CD4-positive, alpha-beta memory T cell (primary cell): Measurements from ENCODE around the gene DCST2. TPM values are rescaled to one million over a fixed set of nuclear protein-coding genes. Genes with fewer than 3 reads are reported as not detected.

Experiments used
- CTCF ChIA-PET: fragments of 350-600 bp; sonication (Branson Sonifier 250); formaldehyde crosslinking; loops from one replicate; lab custom pipeline; 2021; ENCODE audit warnings: inconsistent platforms; ENCODE audit not compliant: partially characterized antibody; lab: Charles Lee
- POLR2A ChIA-PET: fragments of 350-600 bp; sonication (Branson Sonifier 250); formaldehyde crosslinking; loops from one replicate; lab custom pipeline; 2021; ENCODE audit not compliant: partially characterized antibody; lab: Charles Lee
- DNase-seq, 5 donors: peaks; one replicate each; pipeline versions ENCODE4 v3.0.0 to v3.0.0-alpha.2; 2020 to 2022; ENCODE audit warnings: mixed read lengths in 1 of 5
- H3K27ac ChIP-seq: one replicate; pipeline ENCODE4 v1.7.0; 2013; ENCODE audit warnings: low read depth, low read length
- H3K27me3 ChIP-seq: 2 replicates; pipeline ENCODE4 v1.7.0; 2013; ENCODE audit warnings: mild to moderate bottlenecking, low read length, moderate library complexity; ENCODE audit not compliant: insufficient read depth
- H3K36me3 ChIP-seq: 2 replicates; pipeline ENCODE4 v1.7.0; 2013; ENCODE audit warnings: mild to moderate bottlenecking, low read length, moderate library complexity; ENCODE audit not compliant: insufficient read depth
- H3K4me1 ChIP-seq: 2 replicates; pipeline ENCODE4 v1.7.0; 2013; ENCODE audit warnings: mild to moderate bottlenecking, low read length, moderate library complexity; ENCODE audit not compliant: insufficient read depth
- H3K4me3 ChIP-seq, 2 donors: one replicate each; pipeline ENCODE4 v1.7.0; 2013; ENCODE audit warnings: low read length in 2 of 2, mild to moderate bottlenecking in 1 of 2
- H3K9me3 ChIP-seq, 2 donors: one replicate each; pipeline ENCODE4 v1.7.0; 2013; ENCODE audit warnings: low read length in 2 of 2, control low read depth in 1 of 2; ENCODE audit not compliant: control insufficient read depth in 1 of 2
- H3K27ac Mint-ChIP-seq, 7 donors: one replicate each; pipeline ENCODE4 v1.8.0; 2020 to 2021; ENCODE audit warnings: mixed read lengths in 7 of 7, mild to moderate bottlenecking in 6 of 7, inconsistent platforms in 3 of 7, moderate library complexity in 3 of 7
- H3K27me3 Mint-ChIP-seq, 2 donors: one replicate each; pipeline ENCODE4 v1.8.0; 2020 to 2021; ENCODE audit warnings: mixed read lengths in 2 of 2
- H3K36me3 Mint-ChIP-seq, 2 donors: one replicate each; pipeline ENCODE4 v1.8.0; 2020 to 2021; ENCODE audit warnings: mixed read lengths in 2 of 2, inconsistent platforms in 1 of 2, mild to moderate bottlenecking in 1 of 2
- H3K4me1 Mint-ChIP-seq, 4 donors: one replicate each; pipeline ENCODE4 v1.8.0; 2020 to 2021; ENCODE audit warnings: mixed read lengths in 4 of 4, mild to moderate bottlenecking in 1 of 4
- H3K4me3 Mint-ChIP-seq, 8 donors: one replicate each; pipeline ENCODE4 v1.8.0; 2020 to 2021; ENCODE audit warnings: mixed read lengths in 8 of 8, mild to moderate bottlenecking in 7 of 8, moderate library complexity in 6 of 8, inconsistent platforms in 3 of 8
- H3K9me3 Mint-ChIP-seq, 8 donors: one replicate each; pipeline ENCODE4 v1.8.0; 2020 to 2021; ENCODE audit warnings: mixed read lengths in 8 of 8, mild to moderate bottlenecking in 5 of 8, inconsistent platforms in 3 of 8, moderate library complexity in 1 of 8
- intact Hi-C: fragments of 100-400 bp; cut with micrococcal nuclease; formaldehyde crosslinking; loops from one replicate; pipeline ENCODE4 v1.15.1; 2023
- polyA plus RNA-seq, 2 donors: library from polyadenylated mRNA; unstranded; fragments of 300-500 nt; fragmentation: Illumina TruSeq; gene quantifications; one replicate each; pipeline ENCODE4 v1.2.3, GENCODE V29; 2021
- total RNA-seq, 2 experiments: library from RNA; stranded (reverse); gene quantifications; one replicate each; pipeline ENCODE4 v1.2.3, GENCODE V29; 2021

DCST2 gene
- total and polyA plus RNA-seq, 4 experiments from 2014 or later, result 4.0 to 4.1 TPM; not detected in 2

GRCh38 chr1:154974808-154975408, 58.7 kb downstream of the DCST2 start:
- peaks cover 18 to 33% (median 24%) of the 10 kb centered on the region in 4 donors for H3K4me1 Mint-ChIP-seq
- Histone ChIP-seq H3K4me1 (peaks cover 45% of the 10 kb centered on the region), H3K4me3 (peak overlapping the region; percentile 67 to 100)

GRCh38 chr1:154974102-154974807, 59.3 kb downstream of the DCST2 start, which contains the start of gene CKS1B:
Gene CKS1B (plus strand): TSS chr1:154974681. CDS start chr1:154974746, 65 bp downstream.
- H3K27ac Mint-ChIP-seq, result no peak within 1 kb of the TSS
- Histone ChIP-seq H3K36me3 (peaks cover 6% of the 10 kb centered on the region), H3K9me3 (no peaks in the 10 kb centered on the region), H3K27me3 (no peaks in the 10 kb centered on the region), H3K4me3 (peak within 1 kb of the TSS; percentile 67 to 100), H3K4me1 (peaks cover 45% of the 10 kb centered on the region), H3K27ac (peak within 1 kb of the TSS; percentile 95)
- H3K4me1 Mint-ChIP-seq, result peaks cover 22 to 38% (median 26%) of the 10 kb centered on the region in 4 donors
- H3K36me3 Mint-ChIP-seq, result peaks cover 4 to 12% of the 10 kb centered on the region in 2 donors
- no peak within 1 kb of the TSS for H3K4me3 Mint-ChIP-seq
- H3K9me3 Mint-ChIP-seq, result no peaks in the 10 kb centered on the region
- intact Hi-C loops, result loop anchor here (1.0 to 2.0 kb wide), 6 partner anchors 9 to 77 kb away; partner anchors contain the start of genes ADAM15, FLAD1, PMVK and PYGO2
- DNase-seq, result peak; percentile 99
- ChIA-PET CTCF (interaction anchor here (0.7 to 16.3 kb wide), 11 partner anchors 9 to 1009 kb away, joined by 3 to 226 read pairs (median 7); partner anchors contain the start of genes FLAD1, LENEP, PBXIP1 and PYGO2), POLR2A (interaction anchor here (1.0 to 41.7 kb wide), 10 partner anchors 8 to 794 kb away, joined by 3 to 1543 read pairs (median 22); partner anchors contain the start of genes ADAM15, FLAD1, LENEP and PBXIP1)
- H3K27me3 Mint-ChIP-seq, result no peaks in the 10 kb centered on the region

More at GRCh38 chr1:154974808-154975408, 58.7 kb downstream of the DCST2 start:
- Histone ChIP-seq H3K27ac (peak overlapping the region; percentile 95), H3K9me3 (no peaks in the 10 kb centered on the region), H3K27me3 (no peaks in the 10 kb centered on the region), H3K36me3 (no peaks in the 10 kb centered on the region)
- DNase-seq, result peak in 4 of 5 donors; percentile 96 to 97 (median 97)
- ChIA-PET POLR2A (interaction anchor here (1.0 to 41.7 kb wide), 11 partner anchors 9 to 795 kb away, joined by 3 to 1543 read pairs (median 9); partner anchors contain the start of genes ADAM15, FLAD1, LENEP and PBXIP1), CTCF (interaction anchor here (1.3 to 16.3 kb wide), 7 partner anchors 11 to 42 kb away, joined by 4 to 226 read pairs (median 23); partner anchors contain the start of genes PBXIP1 and PYGO2)
- H3K9me3 Mint-ChIP-seq, result no peaks in the 10 kb centered on the region
- H3K27ac Mint-ChIP-seq, result no peak overlapping the region
- intact Hi-C loops, result loop anchor here (1.0 to 2.0 kb wide), 6 partner anchors 8 to 76 kb away; partner anchors contain the start of genes ADAM15, FLAD1, PMVK and PYGO2
- H3K27me3 Mint-ChIP-seq, result no peaks in the 10 kb centered on the region
- H3K36me3 Mint-ChIP-seq, result peaks cover 4 to 11% of the 10 kb centered on the region in 2 donors
- H3K4me3 Mint-ChIP-seq, result no peak overlapping the region

GRCh38 chr1:154973344-154974101, 60.1 kb downstream of the DCST2 start:
- Mint-ChIP-seq H3K9me3 (no peaks in the 10 kb centered on the region), H3K27me3 (no peaks in the 10 kb centered on the region), H3K4me3 (no peak overlapping the region), H3K27ac (no peak overlapping the region), H3K4me1 (peaks cover 22 to 43% (median 27%) of the 10 kb centered on the region in 4 donors), H3K36me3 (peaks cover 4 to 19% of the 10 kb centered on the region in 2 donors)
- Histone ChIP-seq H3K27ac (peak overlapping the region; percentile 95), H3K36me3 (peaks cover 10% of the 10 kb centered on the region), H3K4me3 (peak overlapping the region; percentile 67 to 83), H3K27me3 (no peaks in the 10 kb centered on the region), H3K9me3 (no peaks in the 10 kb centered on the region), H3K4me1 (peaks cover 45% of the 10 kb centered on the region)
- DNase-seq, result peak; percentile 83 to 96 (median 85)
- intact Hi-C loops, result loop anchor here (1.0 to 2.0 kb wide), 7 partner anchors 10 to 77 kb away; partner anchors contain the start of genes ADAM15, FLAD1, PMVK and PYGO2
- CTCF ChIA-PET, result interaction anchor here (0.7 to 16.3 kb wide), 9 partner anchors 9 to 1008 kb away, joined by 3 to 226 read pairs (median 17); partner anchors contain the start of genes FLAD1, LENEP, PBXIP1 and PYGO2
- POLR2A ChIA-PET, result interaction anchor here (0.6 to 41.7 kb wide), 9 partner anchors 8 to 793 kb away, joined by 3 to 1543 read pairs (median 36); partner anchors contain the start of genes FLAD1, LENEP, PBXIP1 and PMVK

GRCh38 chr1:154972517-154973343, 60.9 kb downstream of the DCST2 start:
- Mint-ChIP-seq H3K27me3 (no peaks in the 10 kb centered on the region), H3K36me3 (peaks cover 8 to 27% of the 10 kb centered on the region in 2 donors), H3K27ac (peak overlapping the region in 1 of 7 donors; percentile 82), H3K4me3 (peak overlapping the region in 3 of 8 donors; percentile 9 to 60 (median 52)), H3K4me1 (peaks cover 22 to 40% (median 27%) of the 10 kb centered on the region in 4 donors), H3K9me3 (no peaks in the 10 kb centered on the region)
- H3K36me3 ChIP-seq, result peaks cover 18% of the 10 kb centered on the region
- no peaks in the 10 kb centered on the region for H3K9me3 ChIP-seq
- H3K4me1 ChIP-seq, result peaks cover 45% of the 10 kb centered on the region
- intact Hi-C loops, result loop anchor here (1.0 kb wide), 1 partner anchor 45 kb away; no protein-coding TSS in a partner anchor
- POLR2A ChIA-PET, result interaction anchor here (0.6 to 41.7 kb wide), 8 partner anchors 8 to 90 kb away, joined by 3 to 1543 read pairs (median 48); partner anchors contain the start of genes FLAD1, LENEP, PBXIP1 and PMVK
- no peaks in the 10 kb centered on the region for H3K27me3 ChIP-seq
- DNase-seq, result no peak
- H3K27ac ChIP-seq, result peak overlapping the region; percentile 95
- H3K4me3 ChIP-seq, result no peak overlapping the region
- CTCF ChIA-PET, result interaction anchor here (0.5 to 16.3 kb wide), 9 partner anchors 8 to 188 kb away, joined by 3 to 226 read pairs (median 17); partner anchors contain the start of genes FLAD1, LENEP, PBXIP1 and PYGO2

GRCh38 chr1:154972213-154972516, 61.4 kb downstream of the DCST2 start:
- ChIA-PET CTCF (interaction anchor here (1.2 to 16.3 kb wide), 6 partner anchors 11 to 45 kb away, joined by 3 to 226 read pairs (median 32); partner anchors contain the start of genes FLAD1, PBXIP1 and PYGO2), POLR2A (interaction anchor here (1.4 to 41.7 kb wide), 6 partner anchors 9 to 35 kb away, joined by 3 to 1543 read pairs (median 92); partner anchors contain the start of genes FLAD1, LENEP, PBXIP1 and PMVK)
- H3K27me3 Mint-ChIP-seq, result no peaks in the 10 kb centered on the region
- Histone ChIP-seq H3K27ac (peak overlapping the region; percentile 95), H3K27me3 (no peaks in the 10 kb centered on the region), H3K4me3 (no peak overlapping the region), H3K36me3 (peaks cover 23% of the 10 kb centered on the region), H3K9me3 (no peaks in the 10 kb centered on the region), H3K4me1 (peaks cover 45% of the 10 kb centered on the region)
- peaks cover 22 to 36% (median 28%) of the 10 kb centered on the region in 4 donors for H3K4me1 Mint-ChIP-seq
- peaks cover 10 to 29% of the 10 kb centered on the region in 2 donors for H3K36me3 Mint-ChIP-seq
- intact Hi-C loops, result no loop called here
- H3K27ac Mint-ChIP-seq, result peak overlapping the region in 1 of 7 donors; percentile 82
- peak overlapping the region in 2 of 8 donors; percentile 9 to 52 for H3K4me3 Mint-ChIP-seq
- H3K9me3 Mint-ChIP-seq, result no peaks in the 10 kb centered on the region
- DNase-seq, result no peak
